HEK293 (cell line): ENCODE results near the gene PRPF6.
A peak's percentile ranks its signal among the peaks of the same experiment; 100 is the strongest.

ENCODE experiments used
- CTCF ChIA-PET: fragments of 350-600 bp; formaldehyde crosslinking; extraction: SDS; loops from one replicate; lab custom pipeline; 2021; ENCODE audit warnings: antibody characterized with exemption; lab: Yijun Ruan, JAX
- POLR2A ChIA-PET: fragments of 300-600 bp; formaldehyde crosslinking; extraction: SDS; loops from one replicate; lab custom pipeline; 2020; ENCODE audit warnings: antibody characterized with exemption, inconsistent platforms; lab: Yijun Ruan, JAX
- H3K27ac ChIP-seq: fragments of 200-500 bp; sonication (Bioruptor generic); 2 replicates; pipeline ENCODE4 v1.5.1; 2014; ENCODE audit warnings: low read depth, low read length, control low read depth, inconsistent platforms; ENCODE audit errors: extremely low read depth
- H3K36me3 ChIP-seq, 2 experiments: fragments of 200-500 bp in 1 of 2; sonication (Bioruptor generic) in 1 of 2; 1 replicate in 1 of 2; 2 replicates in 1 of 2; pipeline ENCODE4 v1.5.1; 2014 to 2017; ENCODE audit warnings: inconsistent platforms in 2 of 2, low read length in 2 of 2; ENCODE audit not compliant: control insufficient read depth in 2 of 2, insufficient read depth in 1 of 2
- H3K4me1 ChIP-seq: fragments of 200-500 bp; sonication (Bioruptor generic); 2 replicates; pipeline ENCODE4 v1.5.1; 2014; ENCODE audit warnings: mild to moderate bottlenecking, low read length, inconsistent platforms; ENCODE audit not compliant: control insufficient read depth, insufficient read depth
- H3K4me3 ChIP-seq: 2 replicates; pipeline ENCODE4 v1.5.1; 2011; ENCODE audit warnings: low read depth, mild to moderate bottlenecking, control low read depth, low read length, moderate library complexity
- H3K9me3 ChIP-seq: fragments of 200-500 bp; sonication (Bioruptor generic); 2 replicates; pipeline ENCODE4 v1.5.1; 2014; ENCODE audit warnings: low read depth, low read length, inconsistent platforms; ENCODE audit not compliant: control insufficient read depth, insufficient read depth
- FEZF1 ChIP-seq: fragments of 450-650 bp; formaldehyde crosslinking; IDR thresholded peaks from 2 replicates; pipeline ENCODE4 v1.5.1; 2016; ENCODE audit warnings: missing biosample characterization, missing genetic modification characterization
- GFI1B ChIP-seq: fragments of 450-650 bp; formaldehyde crosslinking; IDR thresholded peaks from 2 replicates; pipeline ENCODE4 v1.5.1; 2016; ENCODE audit warnings: missing biosample characterization, missing genetic modification characterization
- GLI4 ChIP-seq: fragments of 450-650 bp; formaldehyde crosslinking; IDR thresholded peaks from 2 replicates; pipeline ENCODE4 v1.5.1; 2016; ENCODE audit warnings: missing biosample characterization, missing genetic modification characterization
- KLF1 ChIP-seq: fragments of 450-650 bp; formaldehyde crosslinking; IDR thresholded peaks from 2 replicates; pipeline ENCODE4 v1.5.1; 2016; ENCODE audit warnings: missing biosample characterization, missing genetic modification characterization
- KLF17 ChIP-seq: fragments of 450-650 bp; formaldehyde crosslinking; IDR thresholded peaks from 2 replicates; pipeline ENCODE4 v1.5.1; 2016; ENCODE audit warnings: missing biosample characterization, missing genetic modification characterization
- KLF9 ChIP-seq: fragments of 450-650 bp; formaldehyde crosslinking; IDR thresholded peaks from 2 replicates; pipeline ENCODE4 v1.5.1; 2016; ENCODE audit warnings: missing biosample characterization, missing genetic modification characterization, low read depth
- PBX3 ChIP-seq: sonication (generic); formaldehyde crosslinking; IDR thresholded peaks from 2 replicates; pipeline ENCODE4 v1.8.1; 2022; ENCODE audit warnings: mild to moderate bottlenecking, moderate library complexity, missing genetic modification reagents
- SP3 ChIP-seq: fragments of 450-650 bp; formaldehyde crosslinking; IDR thresholded peaks from 2 replicates; pipeline ENCODE4 v1.5.1; 2016; ENCODE audit warnings: missing biosample characterization, missing genetic modification characterization
- TRIM28 ChIP-seq: IDR thresholded peaks from 2 replicates; pipeline ENCODE4 v1.6.1; 2011; ENCODE audit warnings: low read length, control low read depth, borderline replicate concordance
- ZBTB10 ChIP-seq: fragments of 450-650 bp; formaldehyde crosslinking; IDR thresholded peaks from 2 replicates; pipeline ENCODE4 v1.5.1; 2016; ENCODE audit warnings: missing biosample characterization, missing genetic modification characterization
- ZBTB17 ChIP-seq: fragments of 450-650 bp; formaldehyde crosslinking; IDR thresholded peaks from 2 replicates; pipeline ENCODE4 v1.5.1; 2016; ENCODE audit warnings: missing biosample characterization, missing genetic modification characterization
- ZBTB20 ChIP-seq: fragments of 450-650 bp; formaldehyde crosslinking; IDR thresholded peaks from 2 replicates; pipeline ENCODE4 v1.5.1; 2016; ENCODE audit warnings: missing biosample characterization, missing genetic modification characterization
- ZBTB26 ChIP-seq: fragments of 450-650 bp; formaldehyde crosslinking; optimal IDR thresholded peaks from 2 replicates; pipeline ENCODE3; 2016; ENCODE audit warnings: missing biosample characterization, mild to moderate bottlenecking, missing genetic modification characterization
- ZBTB44 ChIP-seq: fragments of 450-650 bp; IDR thresholded peaks from 2 replicates; pipeline ENCODE4 v1.5.1; 2018; ENCODE audit warnings: missing biosample characterization, mild to moderate bottlenecking, missing genetic modification characterization
- ZBTB7A ChIP-seq: fragments of 450-650 bp; formaldehyde crosslinking; IDR thresholded peaks from 2 replicates; pipeline ENCODE4 v1.5.1; 2016; ENCODE audit warnings: low read depth, missing biosample characterization, missing genetic modification characterization
- ZBTB8A ChIP-seq: fragments of 450-650 bp; formaldehyde crosslinking; IDR thresholded peaks from 2 replicates; pipeline ENCODE4 v1.5.1; 2016; ENCODE audit warnings: missing biosample characterization, missing genetic modification characterization
- ZEB2 ChIP-seq: fragments of 450-650 bp; formaldehyde crosslinking; IDR thresholded peaks from 2 replicates; pipeline ENCODE4 v1.5.1; 2016; ENCODE audit warnings: missing biosample characterization, missing genetic modification characterization
- ZIC2 ChIP-seq: fragments of 450-650 bp; formaldehyde crosslinking; IDR thresholded peaks from 2 replicates; pipeline ENCODE4 v1.5.1; 2016; ENCODE audit warnings: missing biosample characterization, missing genetic modification characterization
- ZNF211 ChIP-seq: fragments of 450-650 bp; formaldehyde crosslinking; IDR thresholded peaks from 2 replicates; pipeline ENCODE4 v1.5.1; 2016; ENCODE audit warnings: low read depth, missing biosample characterization, missing genetic modification characterization
- ZNF24 ChIP-seq: fragments of 450-650 bp; formaldehyde crosslinking; IDR thresholded peaks from 2 replicates; pipeline ENCODE4 v1.5.1; 2016; ENCODE audit warnings: missing biosample characterization, missing genetic modification characterization
- ZNF266 ChIP-seq: fragments of 450-650 bp; formaldehyde crosslinking; IDR thresholded peaks from 2 replicates; pipeline ENCODE4 v1.5.1; 2016; ENCODE audit warnings: missing biosample characterization, missing genetic modification characterization, low read depth
- ZNF549 ChIP-seq: fragments of 450-650 bp; IDR thresholded peaks from 2 replicates; pipeline ENCODE4 v1.5.1; 2018; ENCODE audit warnings: missing biosample characterization, missing genetic modification characterization, mild to moderate bottlenecking, inconsistent platforms, moderate library complexity
- ZNF654 ChIP-seq: fragments of 450-650 bp; formaldehyde crosslinking; IDR thresholded peaks from 2 replicates; pipeline ENCODE4 v1.5.1; 2016; ENCODE audit warnings: low read depth, missing biosample characterization, missing genetic modification characterization
- ZNF704 ChIP-seq: fragments of 450-650 bp; formaldehyde crosslinking; IDR thresholded peaks from 2 replicates; pipeline ENCODE4 v1.5.1; 2016; ENCODE audit warnings: missing biosample characterization, missing genetic modification characterization
- ZNF76 ChIP-seq: fragments of 450-650 bp; formaldehyde crosslinking; IDR thresholded peaks from 2 replicates; pipeline ENCODE4; 2016; ENCODE audit warnings: low read depth, missing biosample characterization, missing genetic modification characterization, borderline replicate concordance
- ZNF777 ChIP-seq: fragments of 450-650 bp; formaldehyde crosslinking; IDR thresholded peaks from 2 replicates; pipeline ENCODE4 v1.5.1; 2017; ENCODE audit warnings: missing biosample characterization, missing genetic modification characterization, borderline replicate concordance
- ZXDB ChIP-seq: fragments of 450-650 bp; formaldehyde crosslinking; IDR thresholded peaks from 2 replicates; pipeline ENCODE4 v1.5.1; 2016; ENCODE audit warnings: missing biosample characterization, missing genetic modification characterization

Gene PRPF6

GRCh38 chr20:64062596-64063388 lies 81.9 kb downstream of the PRPF6 start, which contains the start of gene TCEA2 (continued):
- peak; percentile 92 for TF ChIP-seq ZBTB26
- TF ChIP-seq SP3 (tag by site-specific recombination) = peak; percentile 85
- TF ChIP-seq ZBTB20 (tag by site-specific recombination) = peak; percentile 100
- TF ChIP-seq ZIC2 (tag by site-specific recombination) = peak; percentile 93
- no peak for TF ChIP-seq ZNF211
- peak; percentile 82 for TF ChIP-seq KLF1 (tag by site-specific recombination)
- TF ChIP-seq ZNF76 = peak; percentile 99
- TF ChIP-seq ZBTB44 (tag by site-specific recombination) = 0 out of 2 replicates have a peak, but pooled peaks have one; percentile 8
- peak; percentile 97 for TF ChIP-seq KLF9 (tag by site-specific recombination)
- peak; percentile 50; the same call in 1 of the 2 replicates for TF ChIP-seq KLF17 (tag by site-specific recombination)
- peak; percentile 45 for TF ChIP-seq ZEB2 (tag by site-specific recombination)

- H3K9me3 ChIP-seq = no peaks in the 10 kb centered on the region
- H3K4me1 ChIP-seq = no peaks in the 10 kb centered on the region
- peak overlapping the region; percentile 80 for H3K4me3 ChIP-seq
- H3K36me3 ChIP-seq = no peaks in the 10 kb centered on the region
- POLR2A ChIA-PET = interaction anchor here (0.8 to 1.5 kb wide), 12 partner anchors 8 to 422 kb away, joined by 3 to 16 read pairs (median 5); partner anchors contain the start of genes OPRL1, PRPF6, RGS19 and SAMD10
- CTCF ChIA-PET = interaction anchor here (1.5 kb wide), 2 partner anchors 12 to 24 kb away, joined by 4 to 5 read pairs; no protein-coding TSS in a partner anchor
- H3K27ac ChIP-seq = peak overlapping the region; percentile 72
- no peak for TF ChIP-seq GLI4
- TF ChIP-seq TRIM28 = no peak
- TF ChIP-seq PBX3 (CRISPR knock-in tag) = no peak
- 0 out of 2 replicates have a peak, but pooled peaks have one; percentile 20 for TF ChIP-seq ZBTB8A (tag by site-specific recombination)
- TF ChIP-seq ZNF24 = peak; percentile 34; the same call in 1 of the 2 replicates
- no peak for TF ChIP-seq ZNF704 (tag by site-specific recombination)
- no peak for TF ChIP-seq FEZF1
- TF ChIP-seq GFI1B (tag by site-specific recombination) = no peak
- TF ChIP-seq ZXDB (tag by site-specific recombination) = no peak
- TF ChIP-seq ZNF266 (tag by site-specific recombination) = no peak
- TF ChIP-seq ZBTB10 (tag by site-specific recombination) = peak; percentile 89
- peak; percentile 61 for TF ChIP-seq ZBTB17 (tag by site-specific recombination)
- TF ChIP-seq ZBTB7A (tag by site-specific recombination) = peak; percentile 91
- TF ChIP-seq ZNF549 (tag by site-specific recombination) = no peak
- 0 out of 2 replicates have a peak, but pooled peaks have one; percentile 35 for TF ChIP-seq ZNF777 (tag by site-specific recombination)
- no peak for TF ChIP-seq ZNF654 (tag by site-specific recombination)
Measured at GRCh38 chr20:64063389-64064144, 82.6 kb downstream of the PRPF6 start.
